ENCODE measurements around the gene PPP1R3C. TPM values are rescaled to one million over a fixed set of nuclear protein-coding genes. Genes with fewer than 3 reads are reported as not detected.
A peak's percentile ranks its signal among the peaks of the same experiment; 100 is the strongest.

Gene PPP1R3C
- total and polyA plus RNA-seq, 2 donors (not counting 3 experiments of a cell fraction or from before 2014, with no cell fraction given), result 1.6 to 2.0 TPM

DNA sequence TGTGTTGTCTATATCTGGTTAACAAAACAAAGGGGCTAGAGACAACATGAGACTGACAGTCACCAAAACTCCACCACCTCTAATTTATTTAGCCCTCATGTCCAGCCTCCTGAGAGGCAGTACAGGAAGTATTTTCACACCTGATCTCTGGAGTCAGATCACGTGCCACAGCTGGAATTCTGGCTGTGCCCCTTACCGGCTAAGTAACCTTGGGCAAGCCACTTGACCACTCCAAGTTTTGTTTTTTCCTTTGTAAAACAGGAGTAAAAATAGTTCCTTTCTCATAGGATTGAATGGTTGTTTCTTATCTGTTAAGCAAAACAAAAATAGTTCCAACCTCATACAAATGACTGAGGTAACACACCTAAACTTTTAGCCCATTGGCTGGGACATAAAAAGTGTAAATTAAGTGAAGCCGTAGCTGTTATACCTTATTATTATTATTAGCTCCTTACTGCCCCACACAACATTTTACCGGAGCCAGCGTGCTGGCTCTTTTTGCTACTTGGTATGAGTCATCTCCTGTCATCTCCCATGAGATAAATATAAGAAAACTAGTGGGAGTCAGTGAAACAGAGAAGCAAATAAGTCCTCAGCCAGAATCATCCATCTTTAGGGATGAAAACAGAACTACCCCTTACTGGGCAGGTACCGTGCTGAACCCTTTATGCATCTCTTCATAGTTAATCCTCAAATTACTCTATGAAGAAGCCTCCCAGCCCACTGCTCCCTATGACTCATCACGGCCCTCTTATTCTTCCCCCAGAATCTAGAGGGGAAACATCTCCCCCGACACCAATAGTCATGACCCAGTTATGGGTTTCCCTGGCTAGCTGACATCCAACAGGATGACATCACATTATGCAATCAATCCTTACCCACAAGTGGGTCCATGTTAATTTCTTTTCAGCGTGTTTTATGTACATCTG lies 44.9 kb downstream of the PPP1R3C start:
- no peaks in the 10 kb centered on the region for H4K20me1 ChIP-seq (replicated peaks; ENCODE audit: control insufficient read depth, extremely low read depth, insufficient read depth, low read length)
- no peaks in the 10 kb centered on the region for H3K9me3 ChIP-seq (replicated peaks; ENCODE audit: control insufficient read depth, insufficient read depth, low read length)
- FAIRE-seq (peak; percentile 48), DNase-seq (ENCODE audit: low read depth, low spot score) (peak; percentile 66)
- H3K36me3 ChIP-seq (ENCODE audit: control insufficient read depth in 2 of 2, extremely low read depth in 1 of 2, insufficient read depth in 2 of 2, low read length in 2 of 2), result no peaks in the 10 kb centered on the region
- POLR2A ChIA-PET, result no interaction called here
- peaks cover 0 to 4% of the 10 kb centered on the region in 2 experiments for H3K27me3 ChIP-seq (ENCODE audit: control insufficient read depth in 2 of 2, insufficient read depth in 2 of 2, low read length in 2 of 2)
- H3K4me2 ChIP-seq (ENCODE audit: insufficient read depth, low read length), result peak overlapping the region; percentile 28
- dilution Hi-C loops (cut with MboI; ENCODE audit: extremely low pct_ligation_motif_present, low sequenced_read_pairs) (no loop called here), intact Hi-C loops (cut with micrococcal nuclease) (no loop called here)
- BruUV-seq (replicated peaks), result no TSS peak
- H3K27ac ChIP-seq (ENCODE audit: insufficient read depth, low read depth, low read length), result no peak overlapping the region
- peak overlapping the region; percentile 19 for H2AFZ ChIP-seq (ENCODE audit: low read depth, low read length)
- no peak overlapping the region for H3K4me3 ChIP-seq (replicated peaks in 1 of 3; ENCODE audit: insufficient read depth in 1 of 3, low read depth in 1 of 3, low read length in 3 of 3)
- no peaks in the 10 kb centered on the region for H3K79me2 ChIP-seq (ENCODE audit: control insufficient read depth, insufficient read depth, low read length)
- TF ChIP-seq EZH2 (IDR thresholded peaks at IDR 0.05; ENCODE audit: borderline replicate concordance, low read depth, low read length, severe bottlenecking), result no peak
- TF ChIP-seq MYC (IDR thresholded peaks at IDR 0.05; ENCODE audit: low read depth, low read length), result no peak
- TF ChIP-seq, protein P1, sequence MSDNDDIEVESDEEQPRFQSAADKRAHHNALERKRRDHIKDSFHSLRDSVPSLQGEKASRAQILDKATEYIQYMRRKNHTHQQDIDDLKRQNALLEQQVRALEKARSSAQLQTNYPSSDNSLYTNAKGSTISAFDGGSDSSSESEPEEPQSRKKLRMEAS (IDR thresholded peaks at IDR 0.05; ENCODE audit: insufficient read depth, insufficient read length), result no peak
- no peak for TF ChIP-seq POLR2AphosphoS5 (IDR thresholded peaks at IDR 0.05; ENCODE audit: insufficient read depth, low read depth, low read length)
- TF ChIP-seq, protein P2, sequence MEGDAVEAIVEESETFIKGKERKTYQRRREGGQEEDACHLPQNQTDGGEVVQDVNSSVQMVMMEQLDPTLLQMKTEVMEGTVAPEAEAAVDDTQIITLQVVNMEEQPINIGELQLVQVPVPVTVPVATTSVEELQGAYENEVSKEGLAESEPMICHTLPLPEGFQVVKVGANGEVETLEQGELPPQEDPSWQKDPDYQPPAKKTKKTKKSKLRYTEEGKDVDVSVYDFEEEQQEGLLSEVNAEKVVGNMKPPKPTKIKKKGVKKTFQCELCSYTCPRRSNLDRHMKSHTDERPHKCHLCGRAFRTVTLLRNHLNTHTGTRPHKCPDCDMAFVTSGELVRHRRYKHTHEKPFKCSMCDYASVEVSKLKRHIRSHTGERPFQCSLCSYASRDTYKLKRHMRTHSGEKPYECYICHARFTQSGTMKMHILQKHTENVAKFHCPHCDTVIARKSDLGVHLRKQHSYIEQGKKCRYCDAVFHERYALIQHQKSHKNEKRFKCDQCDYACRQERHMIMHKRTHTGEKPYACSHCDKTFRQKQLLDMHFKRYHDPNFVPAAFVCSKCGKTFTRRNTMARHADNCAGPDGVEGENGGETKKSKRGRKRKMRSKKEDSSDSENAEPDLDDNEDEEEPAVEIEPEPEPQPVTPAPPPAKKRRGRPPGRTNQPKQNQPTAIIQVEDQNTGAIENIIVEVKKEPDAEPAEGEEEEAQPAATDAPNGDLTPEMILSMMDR (IDR thresholded peaks at IDR 0.05; ENCODE audit: extremely low read depth in 1 of 2, insufficient read depth in 1 of 2, low read depth in 1 of 2, low read length in 2 of 2), result no peak
- no peak for TF ChIP-seq GATA2 (IDR thresholded peaks at IDR 0.05; ENCODE audit: insufficient read depth, insufficient read length, low read depth, low read length)
- TF ChIP-seq POLR2A (IDR thresholded peaks at IDR 0.05; ENCODE audit: low read depth, low read length), result no peak
- TF ChIP-seq FOS (IDR thresholded peaks at IDR 0.05; ENCODE audit: borderline replicate concordance, insufficient read depth, low read length), result peak; percentile 87
- TF ChIP-seq JUN (IDR thresholded peaks at IDR 0.05; ENCODE audit: borderline replicate concordance, insufficient read depth, insufficient read length, low read depth), result peak; percentile 61
- no peaks in the 10 kb centered on the region for H3K9me1 ChIP-seq (replicated peaks; ENCODE audit: control insufficient read depth, extremely low read depth, insufficient read depth, low read length)
- no peak overlapping the region for H3K9ac ChIP-seq (replicated peaks; ENCODE audit: extremely low read depth, insufficient read depth, low read length)
- CTCF ChIA-PET, result interaction anchor here (1.0 to 4.3 kb wide), 4 partner anchors 9 to 56 kb away, joined by 4 to 18 read pairs (median 4); no protein-coding TSS in a partner anchor
- peaks cover 37% of the 10 kb centered on the region for H3K4me1 ChIP-seq (ENCODE audit: control insufficient read depth, extremely low read depth, insufficient read depth, low read length)

Measured in endothelial cell of umbilical vein (primary cell).